GM18520 (cell line): Measurements from ENCODE around the gene CDK8.

Experiments used
- ATAC-seq: cut with Tn5 transposase; IDR thresholded peaks from one replicate; pipeline ENCODE4 v1.9.1; 2021; ENCODE audit not compliant: unreplicated experiment

Gene CDK8

GRCh38 chr13:26379831-26380230 lies 125.9 kb downstream of the CDK8 start:
- no peak for ATAC-seq

- ATAC-seq: no peak
Observed at GRCh38 chr13:26380930-26381329, 127.0 kb downstream of the CDK8 start.

- ATAC-seq: no peak
Observed at GRCh38 chr13:26382366-26382765, 128.4 kb downstream of the CDK8 start.

DNA sequence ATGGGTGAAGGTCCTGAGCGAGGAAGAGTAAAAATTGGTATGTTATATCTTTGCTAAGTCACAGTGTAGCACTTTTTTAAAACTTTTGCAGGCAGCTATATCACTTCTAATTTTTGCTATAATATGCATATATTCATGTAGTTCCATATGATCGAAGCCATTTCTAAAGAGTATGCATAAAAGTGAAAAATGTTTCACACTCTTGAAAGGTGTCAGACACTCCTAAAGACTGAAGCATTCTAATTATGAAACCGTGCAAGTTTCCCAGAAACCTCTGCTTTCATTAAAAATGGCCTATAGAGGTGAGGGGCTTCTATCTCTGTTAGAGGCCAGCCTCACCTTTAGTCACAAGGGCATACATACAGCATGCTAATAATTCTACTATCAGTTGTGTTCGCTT lies 128.9 kb downstream of the CDK8 start:
- ATAC-seq: no peak

DNA sequence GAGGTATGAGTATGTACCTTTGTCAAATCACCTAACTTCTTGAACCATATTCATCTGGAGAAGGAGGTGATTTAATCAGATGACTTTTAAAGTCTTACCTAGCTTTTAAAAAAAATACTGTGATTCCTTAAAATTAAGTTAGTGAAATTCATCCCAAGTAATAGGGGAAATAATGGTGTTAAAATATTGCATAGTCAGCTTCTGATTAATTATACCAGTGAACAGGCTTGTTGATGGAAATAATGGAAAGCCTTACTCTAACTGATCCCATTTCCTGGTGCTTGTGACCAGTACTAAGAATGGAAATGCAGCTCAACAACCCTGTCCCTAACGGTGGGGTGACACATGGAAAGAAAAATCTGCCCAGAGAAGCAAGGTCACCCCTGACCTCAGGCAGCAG lies 130.7 kb downstream of the CDK8 start:
- ATAC-seq: no peak

GRCh38 chr13:26386026-26386425 lies 132.1 kb downstream of the CDK8 start:
- ATAC-seq: no peak

- ATAC-seq: no peak
Observed at GRCh38 chr13:26390203-26390602, 136.3 kb downstream of the CDK8 start.

- ATAC-seq: no peak
Observed at GRCh38 chr13:26400545-26400944, 146.6 kb downstream of the CDK8 start.

- ATAC-seq: no peak
Observed at GRCh38 chr13:26401069-26401468, 147.1 kb downstream of the CDK8 start.

- ATAC-seq: no peak
Observed at GRCh38 chr13:26401578-26402021, 147.7 kb downstream of the CDK8 start.

DNA sequence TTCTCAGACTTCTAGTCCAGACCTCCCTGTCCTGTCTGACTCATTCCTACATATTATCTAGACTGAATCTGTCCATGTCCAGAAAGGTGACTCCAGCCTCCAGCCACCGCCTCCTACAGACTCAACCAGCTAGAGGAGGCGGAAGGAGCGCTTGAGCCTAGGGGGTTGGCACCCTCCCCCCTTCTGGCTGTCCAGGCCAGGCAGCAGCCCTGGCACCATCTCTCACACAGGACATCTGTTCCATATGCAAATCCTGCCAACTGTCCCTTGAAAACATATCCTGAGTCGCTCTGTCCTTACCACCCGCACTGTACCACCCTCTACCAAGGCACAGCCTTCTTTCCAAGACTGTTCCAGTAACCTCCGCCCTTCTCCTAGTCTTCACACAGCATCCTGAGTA lies 152.9 kb downstream of the CDK8 start:
- no peak for ATAC-seq

DNA sequence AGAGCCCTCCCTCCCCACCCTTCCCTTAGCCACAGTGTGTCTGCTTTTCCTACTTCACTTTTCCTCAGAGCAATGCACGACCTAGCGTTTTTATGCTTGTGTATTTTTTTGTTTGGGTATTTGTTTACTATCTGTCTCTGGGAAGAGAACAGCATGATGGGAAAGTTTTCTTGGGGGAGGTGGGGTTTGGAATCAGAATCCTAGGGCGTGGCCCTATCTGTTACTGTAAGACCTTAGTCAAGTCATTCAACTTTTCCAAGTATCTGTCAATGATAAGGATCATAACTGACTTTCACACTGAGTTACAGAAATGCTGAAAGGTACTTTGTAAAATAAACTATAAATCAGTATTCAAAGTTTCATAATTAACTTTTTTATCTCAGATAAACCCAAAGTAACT lies 157.3 kb downstream of the CDK8 start:
- ATAC-seq: no peak

DNA sequence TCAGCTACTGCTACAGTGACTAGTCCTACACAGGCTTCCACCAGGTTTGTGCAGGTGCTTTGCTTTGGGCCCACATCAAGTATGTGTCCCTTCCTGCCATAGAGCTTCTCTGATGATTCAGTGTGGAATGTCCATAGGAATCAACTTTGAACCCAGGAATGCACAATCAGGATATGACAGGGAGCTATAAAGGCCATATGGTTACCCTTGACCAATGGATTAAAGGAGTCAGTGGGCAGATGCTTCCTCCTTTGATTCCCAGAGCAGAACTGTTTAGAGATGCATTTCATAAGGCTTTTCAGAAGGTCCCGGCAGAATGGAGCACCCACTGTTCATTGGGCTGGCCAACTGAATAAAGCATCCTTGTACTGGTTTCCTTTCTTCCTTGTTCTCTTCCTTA lies 158.3 kb downstream of the CDK8 start:
- no peak for ATAC-seq

DNA sequence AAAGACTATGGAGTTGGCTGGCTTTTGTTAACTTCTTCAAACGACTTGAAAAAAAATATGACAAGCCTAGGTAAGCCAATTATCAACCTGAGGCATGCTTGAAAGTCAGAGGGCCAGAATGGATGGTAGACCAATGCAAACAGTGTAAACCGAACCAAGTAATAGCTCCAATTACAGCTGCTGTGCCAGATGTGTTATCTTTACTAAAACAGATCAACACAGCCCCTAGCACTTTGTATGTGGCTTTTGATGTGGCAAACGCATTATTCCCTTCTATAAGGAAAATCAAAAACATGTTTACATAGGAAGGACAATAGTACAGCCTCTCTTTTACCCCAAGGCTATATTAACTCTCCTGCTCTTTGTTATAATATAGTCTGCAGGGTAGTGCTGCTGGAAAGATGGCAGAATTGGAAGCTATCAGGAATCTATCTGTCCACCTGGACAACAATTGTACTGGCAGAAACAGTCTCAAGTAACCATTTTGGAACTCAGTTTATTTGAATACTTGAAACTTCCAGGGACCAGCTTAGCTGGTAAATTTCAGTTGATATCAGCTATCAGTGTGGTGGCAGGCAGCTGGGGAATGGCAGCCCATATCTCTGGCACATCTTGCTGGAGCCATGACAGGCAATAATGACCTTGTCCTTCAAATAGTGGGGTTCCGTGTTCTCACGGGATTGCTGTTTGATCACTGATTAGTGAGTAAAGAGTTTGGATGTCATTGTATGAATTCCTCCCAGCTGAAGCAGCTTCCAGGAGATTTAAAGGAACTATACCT lies 159.2 kb downstream of the CDK8 start:
- ATAC-seq: no peak

- no peak for ATAC-seq
Observed at GRCh38 chr13:26420282-26420960, 166.5 kb downstream of the CDK8 start.

DNA sequence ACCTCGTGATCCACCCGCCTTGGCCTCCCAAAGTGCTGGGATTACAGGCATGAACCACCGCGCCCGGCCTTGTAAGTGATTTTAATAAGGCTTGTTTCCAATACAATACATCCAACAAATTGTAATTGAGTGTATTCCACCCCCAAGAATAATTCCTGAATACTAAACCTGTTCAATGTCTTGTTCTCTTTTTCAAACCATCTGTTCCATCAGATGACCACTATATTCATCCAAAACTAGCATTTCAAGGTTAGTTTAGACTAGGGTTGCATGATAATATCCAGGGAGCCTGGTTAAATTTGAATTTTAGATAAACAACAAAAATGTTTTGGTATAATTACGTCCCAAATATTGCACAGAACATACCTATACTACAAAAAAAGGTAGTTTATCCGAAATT lies 168.1 kb downstream of the CDK8 start:
- no peak for ATAC-seq

DNA sequence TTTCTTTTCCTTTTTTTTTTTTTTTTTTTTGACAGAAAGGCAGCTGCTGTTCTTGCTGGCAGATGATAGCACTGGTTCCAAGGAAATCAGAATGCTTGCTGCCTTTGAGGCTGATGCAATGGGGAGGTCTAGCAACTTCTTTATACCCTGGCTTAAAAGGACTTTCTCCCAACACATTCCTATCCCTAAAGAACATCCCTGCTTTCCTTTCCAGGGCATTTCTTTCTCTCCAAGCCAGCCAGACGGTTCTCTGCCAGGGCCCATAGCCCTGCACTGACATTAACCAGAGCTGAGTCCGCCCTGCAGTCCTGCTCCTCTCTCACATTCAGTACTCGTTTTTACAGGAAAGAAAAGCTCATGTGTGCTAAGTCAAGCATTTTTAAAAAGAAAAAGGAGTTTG lies 169.7 kb downstream of the CDK8 start:
- ATAC-seq: no peak

- ATAC-seq: no peak
Observed at GRCh38 chr13:26424181-26424580, 170.3 kb downstream of the CDK8 start.

DNA sequence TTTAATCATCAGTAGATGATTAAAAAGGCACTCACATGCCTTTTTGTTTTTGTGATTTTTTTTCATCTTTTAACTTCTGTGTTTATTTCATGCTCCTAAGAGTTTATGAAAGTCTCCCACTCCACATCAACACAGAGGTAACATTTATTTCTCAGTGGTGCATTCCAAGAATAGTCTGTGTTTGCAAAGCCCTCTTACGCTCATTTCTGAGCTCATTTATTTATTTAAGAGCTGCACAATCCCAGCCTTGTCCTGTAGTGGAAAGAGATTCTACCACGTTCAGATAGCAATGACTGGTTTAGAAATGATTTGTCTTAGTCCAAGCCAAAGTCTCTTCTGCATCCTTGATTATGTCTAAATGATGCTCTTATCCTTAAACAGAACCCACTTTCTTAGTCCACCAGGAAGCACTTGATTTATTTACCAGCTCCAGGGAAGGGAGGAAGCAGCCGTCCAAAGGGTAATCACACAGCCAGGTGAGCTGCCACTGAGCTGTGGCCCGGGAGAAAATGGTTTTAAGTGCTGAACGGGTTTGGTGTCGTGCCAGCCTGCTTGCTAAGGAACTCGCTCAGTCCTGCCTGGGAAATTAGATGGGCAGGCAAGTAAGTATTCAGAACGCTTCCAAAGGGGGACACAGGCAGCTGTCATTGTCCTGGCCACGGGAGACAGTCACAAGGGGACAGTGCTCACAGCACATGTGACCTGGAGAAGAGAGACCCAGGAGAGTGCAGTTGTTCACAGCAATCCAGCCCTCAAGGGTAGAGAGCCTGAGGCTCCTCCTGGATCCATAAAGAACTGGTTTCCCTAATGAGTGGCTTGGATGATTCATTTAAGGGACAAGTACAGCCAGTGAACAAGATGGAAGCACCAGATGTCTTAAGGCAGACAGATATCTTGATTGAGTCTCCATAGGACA lies 171.8 kb downstream of the CDK8 start:
- ATAC-seq: no peak

- no peak for ATAC-seq
Observed at GRCh38 chr13:26433776-26434175, 179.8 kb downstream of the CDK8 start.

GRCh38 chr13:26435171-26435570 lies 181.2 kb downstream of the CDK8 start:
- no peak for ATAC-seq

DNA sequence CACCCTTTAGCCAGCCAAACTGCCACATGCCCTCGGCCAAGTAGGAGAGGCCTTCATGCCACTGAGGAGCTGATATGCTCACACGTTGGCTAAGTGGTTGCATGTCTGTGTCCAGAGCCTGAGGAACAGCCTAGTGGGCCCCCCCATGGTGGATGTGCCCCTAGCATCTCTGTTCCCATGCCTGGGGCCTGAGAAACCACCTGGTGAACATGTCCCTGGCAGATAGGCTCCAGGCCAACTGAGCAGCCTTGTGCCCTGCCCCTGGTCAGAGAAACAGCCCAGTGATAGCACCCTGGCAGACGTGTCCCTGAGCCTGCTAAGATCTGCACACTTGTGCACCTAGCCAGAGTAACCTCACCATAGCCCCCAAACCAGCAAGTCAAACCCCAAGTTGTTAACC lies 181.7 kb downstream of the CDK8 start:
- ATAC-seq: no peak
